ENCODE data around the gene ALKBH1.
"Not testable (repeated sequence)": the region's sequence is repeated elsewhere in the genome, so short reads cannot be mapped to it uniquely, and the experiment has no call there.

The ALKBH1 gene

DNA sequence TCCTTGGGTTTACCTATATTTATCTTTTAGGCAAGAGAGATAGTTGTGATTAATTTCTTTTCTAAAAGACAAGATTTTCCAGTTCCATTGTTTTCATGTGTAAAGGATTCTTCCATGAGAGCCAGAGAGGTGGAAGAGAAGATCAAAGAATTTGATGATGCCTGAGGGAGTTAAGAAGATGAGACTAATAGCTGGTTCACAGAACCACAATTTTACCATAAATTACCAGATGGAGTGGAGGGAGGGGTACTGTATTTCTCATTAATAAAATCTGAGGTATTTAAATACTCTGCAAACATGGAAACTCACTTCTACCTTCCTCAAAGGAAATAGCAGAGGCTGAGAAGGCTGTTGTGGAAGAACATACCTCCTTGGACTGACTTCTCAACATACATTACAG is 34.6 kb downstream of the ALKBH1 start:
- DNase-seq (ENCODE audit: low read depth): no peak

DNA sequence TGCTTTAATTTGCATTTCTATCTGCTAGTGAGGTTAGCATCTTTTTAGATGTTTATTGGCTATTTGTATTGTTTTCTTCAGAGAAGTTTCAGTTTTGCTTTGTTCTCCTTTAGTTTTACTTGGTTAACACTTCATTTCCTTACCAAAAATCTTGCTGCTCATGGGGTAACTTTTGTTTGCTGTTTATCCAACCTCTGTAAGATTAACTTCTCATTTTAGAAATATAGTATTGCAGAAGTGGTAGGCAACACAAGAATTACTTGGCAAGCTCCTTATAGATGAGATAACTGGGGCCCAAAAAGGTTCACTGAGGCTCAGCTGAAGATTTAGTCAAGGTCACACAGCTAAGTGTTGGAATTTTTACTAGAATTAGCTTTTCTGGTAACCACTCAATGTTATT is 40.5 kb downstream of the ALKBH1 start:
- no peak for DNase-seq (ENCODE audit: low read depth)

DNA sequence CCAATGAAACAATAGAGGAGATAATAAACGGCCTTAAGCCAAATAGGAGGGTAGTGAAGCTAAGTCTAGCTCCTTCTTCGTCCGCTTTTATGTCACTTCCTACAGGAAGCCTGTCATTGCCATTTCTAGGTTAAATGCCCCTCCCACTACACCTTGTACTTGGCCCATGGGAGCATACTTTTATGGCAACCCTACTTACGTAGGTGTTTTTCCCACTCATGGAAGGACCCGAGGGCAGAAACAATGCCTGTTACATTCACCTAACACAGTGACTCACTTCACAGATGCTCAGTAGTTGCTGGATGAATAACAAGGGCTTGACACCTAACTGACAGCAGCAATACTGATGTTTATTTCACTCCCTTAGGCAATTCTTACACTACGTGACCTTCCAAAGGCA is 44.5 kb downstream of the ALKBH1 start:
- DNase-seq (ENCODE audit: low read depth): no peak

DNA sequence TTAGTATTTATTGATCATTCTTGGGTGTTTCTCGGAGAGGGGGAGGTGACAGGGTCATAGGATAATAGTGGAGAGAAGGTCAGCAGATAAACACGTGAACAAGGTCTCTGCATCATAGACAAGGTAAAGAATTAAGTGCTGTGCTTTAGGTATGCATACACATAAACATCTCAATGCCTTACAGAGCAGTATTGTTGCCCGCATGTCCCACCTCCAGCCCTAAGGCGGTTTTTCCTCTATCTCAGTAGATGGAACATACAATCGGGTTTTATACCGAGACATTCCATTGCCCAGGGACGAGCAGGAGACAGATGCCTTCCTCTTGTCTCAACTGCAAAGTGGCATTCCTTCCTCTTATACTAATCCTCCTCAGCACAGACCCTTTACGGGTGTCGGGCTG is 46.3 kb downstream of the ALKBH1 start:
- not testable (repeated sequence) for DNase-seq (ENCODE audit: low read depth)

DNA sequence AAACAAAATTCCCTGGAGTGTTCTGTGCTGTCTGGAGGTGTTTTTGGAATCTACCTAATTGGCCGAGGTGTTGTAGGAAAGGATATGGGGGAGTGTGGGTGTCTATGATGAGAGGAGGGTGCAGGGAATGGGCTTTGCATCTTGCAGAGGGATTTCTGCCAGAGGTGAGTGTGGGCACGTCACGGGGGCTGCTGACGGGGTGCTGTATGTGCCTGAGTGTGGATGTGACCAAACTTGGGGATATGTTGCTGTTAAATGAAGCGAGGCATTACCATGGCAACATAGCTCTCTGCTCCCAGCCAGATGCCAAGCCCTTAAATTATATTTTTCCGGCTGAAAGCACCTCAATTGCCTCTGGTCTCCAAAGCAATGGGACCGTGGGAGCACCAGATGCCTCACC is 47.1 kb downstream of the ALKBH1 start:
- DNase-seq (ENCODE audit: low read depth): no peak

DNA sequence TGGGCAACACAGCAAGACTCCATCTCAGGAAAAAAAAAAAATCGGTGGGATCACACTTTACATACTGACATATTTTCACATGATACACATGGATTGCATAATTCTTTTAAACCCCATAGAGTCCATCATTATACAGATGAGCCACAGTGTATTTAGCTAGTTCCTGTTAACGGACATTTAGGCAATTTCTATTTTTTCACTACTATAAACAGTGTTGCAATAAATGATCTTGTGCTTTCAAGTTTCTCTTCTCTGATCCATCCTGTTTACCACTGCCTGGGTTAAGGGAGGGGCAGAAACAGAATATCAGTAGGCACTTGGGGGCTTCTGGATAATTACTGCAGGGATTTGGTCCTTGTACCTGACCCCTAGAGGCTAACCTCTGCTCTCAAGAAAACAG is 48.0 kb downstream of the ALKBH1 start:
- no peak for DNase-seq (ENCODE audit: low read depth)

DNA sequence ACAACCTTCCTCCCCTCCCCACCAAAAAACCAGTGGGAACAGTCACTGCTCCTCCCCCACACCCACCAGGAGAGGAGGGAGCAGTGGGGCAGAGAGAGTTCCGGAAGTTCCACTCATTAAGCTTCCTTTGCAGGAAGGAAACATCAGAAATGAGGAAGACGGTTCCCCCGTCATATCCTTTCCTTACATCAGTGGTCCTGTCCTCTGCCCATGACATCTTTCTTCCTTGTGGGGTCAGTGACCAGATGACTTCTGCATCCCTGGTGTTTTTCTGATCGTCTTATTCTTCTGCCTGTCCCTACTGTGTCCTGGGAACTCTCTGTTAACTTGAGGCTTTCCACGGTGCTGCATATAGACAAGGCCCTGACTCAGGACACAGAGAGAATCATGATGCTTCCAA is 50.5 kb downstream of the ALKBH1 start:
- no peak for DNase-seq (ENCODE audit: low read depth)

DNA sequence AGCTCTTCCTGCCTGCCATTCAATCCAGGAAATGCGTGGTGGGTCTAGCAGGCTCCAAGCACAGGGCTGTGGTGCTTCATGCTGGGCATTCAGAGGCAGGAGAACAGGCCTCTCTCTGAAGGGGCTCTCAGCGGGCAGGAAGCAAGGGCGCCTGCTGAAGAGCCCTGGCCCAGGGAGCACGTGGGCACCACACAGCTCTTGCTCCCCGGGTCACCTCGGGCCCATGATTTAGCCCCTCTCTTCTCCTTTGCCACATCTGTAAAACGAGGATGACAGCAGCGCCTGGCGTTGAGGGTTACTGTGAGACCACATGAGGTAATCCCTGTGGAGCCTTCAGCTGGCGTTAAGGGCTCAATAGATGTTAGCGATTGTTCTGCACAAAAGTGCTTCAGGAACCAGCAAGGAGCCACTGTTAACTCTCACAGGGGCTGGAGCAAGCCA is 53.8 kb downstream of the ALKBH1 start:
- no peak for DNase-seq (ENCODE audit: low read depth)

DNA sequence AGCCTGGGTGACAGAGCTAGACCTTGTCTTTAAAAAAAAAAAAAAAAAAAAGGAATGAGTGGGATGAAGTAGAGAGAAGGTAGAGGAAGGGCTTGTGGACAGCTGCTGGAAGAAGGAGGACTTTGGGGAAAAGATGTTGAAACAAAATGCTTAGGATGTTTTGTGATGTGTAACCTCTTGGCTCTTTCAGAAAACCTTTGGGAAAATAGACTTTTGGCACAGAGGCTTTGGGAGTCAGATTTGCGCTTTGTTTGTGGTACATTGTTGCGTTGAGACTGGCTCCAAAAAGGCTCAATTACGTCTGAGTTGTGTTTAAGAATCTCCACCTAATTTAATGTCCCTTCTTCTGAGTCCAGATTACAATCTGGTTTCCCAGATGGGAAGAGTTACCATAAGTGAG is 58.5 kb downstream of the ALKBH1 start:
- no peak for DNase-seq (ENCODE audit: low read depth)

DNA sequence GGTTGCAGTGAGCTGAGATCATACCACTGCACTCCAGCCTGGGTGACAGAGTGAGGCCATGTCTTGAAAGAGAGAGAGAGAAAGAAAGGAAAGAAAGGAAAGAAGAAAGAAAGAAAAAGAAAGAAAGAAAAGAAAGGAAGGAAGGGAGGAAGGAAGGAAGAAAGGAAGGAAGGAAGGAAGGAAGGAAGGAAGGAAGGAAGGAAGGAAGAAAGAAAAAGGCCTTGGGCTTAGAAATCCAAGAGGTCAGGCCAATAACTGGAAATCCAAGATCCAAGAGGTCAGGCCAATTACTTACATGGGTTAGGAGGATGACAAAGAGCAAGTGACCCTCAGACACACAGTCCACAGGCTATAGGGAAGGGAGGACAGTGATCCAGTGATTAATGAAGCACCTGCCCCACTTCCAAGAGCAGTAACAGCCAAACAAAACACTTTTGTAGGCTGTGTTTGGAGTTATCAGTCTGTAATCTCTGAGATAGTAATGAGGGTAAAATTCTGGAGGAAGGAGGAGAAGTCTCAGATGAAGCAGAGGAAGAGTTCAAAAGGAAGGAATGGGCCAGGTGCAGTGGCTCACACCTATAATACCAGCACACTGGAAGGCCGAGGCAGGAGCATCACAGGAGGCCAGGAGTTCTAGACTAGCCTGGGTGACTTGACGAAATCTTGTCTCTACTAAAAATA is 59.2 kb downstream of the ALKBH1 start:
- no peak for DNase-seq (ENCODE audit: low read depth)

DNA sequence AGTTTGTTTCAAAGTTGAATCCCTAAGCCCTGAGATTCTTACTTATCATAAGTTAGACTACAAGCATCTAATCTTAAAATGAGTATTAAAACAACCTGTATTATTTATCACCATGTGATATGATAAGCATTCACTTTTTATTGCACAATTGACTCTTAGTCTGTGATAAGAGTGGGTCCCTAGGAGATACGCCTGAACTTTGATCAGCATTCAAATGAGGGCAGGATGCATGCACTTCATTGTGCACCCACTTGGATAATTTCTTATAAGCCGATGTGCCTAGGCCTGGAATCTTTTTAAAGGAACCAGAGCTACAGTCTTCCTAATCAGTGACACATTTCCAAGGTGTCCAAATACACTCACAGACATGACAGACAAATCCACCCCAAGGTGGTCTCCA is 60.0 kb downstream of the ALKBH1 start:
- DNase-seq (ENCODE audit: low read depth): no peak

DNA sequence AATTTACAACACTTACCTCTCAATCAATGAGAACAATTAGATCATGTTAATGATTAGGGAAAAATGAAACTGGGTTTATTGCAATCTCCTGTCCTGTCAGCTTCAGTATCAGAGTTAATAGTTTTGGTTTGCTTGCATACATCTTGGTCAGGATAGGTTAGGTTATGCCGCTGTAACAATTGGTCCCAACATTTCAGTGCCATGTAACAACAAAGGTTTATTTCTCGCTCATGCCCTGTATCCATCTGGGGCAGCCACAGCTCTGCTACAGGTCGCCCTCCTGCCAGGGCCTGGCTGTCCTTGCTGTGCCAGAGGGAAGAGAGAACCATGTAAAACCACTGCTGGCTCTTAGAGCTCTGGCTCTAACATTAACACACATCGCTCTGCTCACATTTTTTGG is 60.9 kb downstream of the ALKBH1 start:
- no peak for DNase-seq (ENCODE audit: low read depth)

DNA sequence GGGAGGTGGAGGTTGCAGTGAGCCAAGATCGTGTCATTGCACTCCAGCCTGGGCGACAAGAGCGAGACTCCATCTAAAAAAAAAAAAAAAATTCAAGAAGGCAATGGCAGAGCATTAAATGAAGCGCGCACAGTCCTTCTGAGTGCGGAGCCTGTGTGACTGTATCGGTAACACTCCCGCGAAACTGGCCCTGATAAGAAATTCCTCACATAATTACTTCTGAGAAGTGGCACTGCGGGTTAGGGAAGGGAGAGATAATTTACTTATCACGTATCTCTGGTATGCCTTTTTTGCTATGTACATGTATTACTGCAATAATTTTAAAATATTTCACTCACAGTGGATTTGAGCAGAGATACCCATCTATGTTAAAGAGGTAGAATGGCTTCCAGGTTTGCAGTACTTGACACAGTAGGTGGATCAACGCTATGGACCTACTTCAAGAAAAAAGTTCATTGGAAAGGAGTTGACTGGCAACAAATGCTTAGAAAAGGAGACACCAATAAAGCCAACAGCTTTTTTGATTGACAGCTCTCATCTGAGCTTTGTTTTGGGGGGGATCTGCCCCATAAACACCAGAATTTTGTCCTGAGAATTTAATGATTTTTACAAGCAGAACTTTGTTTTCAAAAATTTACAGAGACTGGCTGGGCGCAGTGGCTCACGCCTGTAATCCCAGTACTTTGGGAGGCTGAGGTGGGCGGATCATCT is 62.1 kb downstream of the ALKBH1 start:
- no peak for DNase-seq (ENCODE audit: low read depth)

DNA sequence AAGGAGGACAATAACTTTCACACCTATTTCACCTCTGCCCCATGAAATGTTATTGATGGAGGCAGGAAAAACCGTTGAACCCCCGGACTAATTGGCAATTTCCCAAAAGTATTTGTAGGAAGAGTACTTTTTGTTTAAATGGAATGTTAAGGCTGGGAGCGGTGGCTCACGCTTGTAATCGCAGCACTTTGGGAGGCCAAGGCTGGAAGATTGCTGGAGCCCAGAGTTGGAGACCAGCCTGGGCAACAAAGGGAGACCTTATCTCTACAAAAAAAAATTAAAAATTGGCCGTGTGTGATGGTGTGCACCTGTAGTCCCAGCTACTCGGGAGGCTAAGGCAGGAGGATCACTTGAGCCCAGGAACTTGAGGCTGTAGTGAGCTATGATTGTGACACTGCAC is 65.4 kb downstream of the ALKBH1 start:
- no peak for DNase-seq (ENCODE audit: low read depth)

DNA sequence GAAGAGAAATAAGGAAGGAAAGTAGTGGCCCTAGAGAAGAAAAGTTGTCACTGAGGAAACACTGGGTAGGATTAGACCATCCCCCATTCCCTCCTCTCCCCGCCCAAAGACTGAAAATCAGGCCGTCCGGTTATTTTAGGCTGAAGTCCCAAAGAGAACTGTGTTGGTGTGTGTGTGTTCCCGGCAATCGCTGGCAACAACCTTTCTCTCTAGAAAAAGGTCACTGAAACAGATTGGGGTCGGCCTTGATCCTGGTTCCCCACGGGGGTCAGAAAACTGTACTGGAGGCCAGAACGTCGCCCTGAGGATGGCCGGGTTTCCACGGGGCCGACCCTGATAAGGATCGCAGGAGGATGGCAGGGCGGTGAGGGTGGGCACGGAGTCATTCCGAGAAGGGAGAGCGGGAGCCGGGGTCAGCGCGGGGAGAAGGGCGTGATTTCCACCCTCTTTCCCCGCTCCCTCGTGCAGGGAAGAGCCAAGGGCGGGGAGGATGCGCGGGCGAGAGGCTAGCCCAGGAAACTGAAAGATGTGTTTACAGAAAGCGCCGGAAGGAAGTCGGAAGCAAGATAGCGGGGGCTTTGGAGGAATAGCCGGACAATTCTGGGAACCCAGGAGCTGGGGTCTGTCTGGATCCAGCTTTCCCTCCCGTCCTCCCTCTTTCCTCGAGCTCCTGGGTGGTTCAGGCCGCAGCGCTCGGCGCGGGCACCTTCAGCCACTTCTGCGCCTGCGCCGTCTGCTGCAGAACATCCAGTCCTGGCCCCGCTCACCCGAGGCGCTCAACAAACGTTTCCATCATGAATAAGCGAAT is 66.1 kb downstream of the ALKBH1 start:
- DNase-seq (ENCODE audit: low read depth): no peak

DNA sequence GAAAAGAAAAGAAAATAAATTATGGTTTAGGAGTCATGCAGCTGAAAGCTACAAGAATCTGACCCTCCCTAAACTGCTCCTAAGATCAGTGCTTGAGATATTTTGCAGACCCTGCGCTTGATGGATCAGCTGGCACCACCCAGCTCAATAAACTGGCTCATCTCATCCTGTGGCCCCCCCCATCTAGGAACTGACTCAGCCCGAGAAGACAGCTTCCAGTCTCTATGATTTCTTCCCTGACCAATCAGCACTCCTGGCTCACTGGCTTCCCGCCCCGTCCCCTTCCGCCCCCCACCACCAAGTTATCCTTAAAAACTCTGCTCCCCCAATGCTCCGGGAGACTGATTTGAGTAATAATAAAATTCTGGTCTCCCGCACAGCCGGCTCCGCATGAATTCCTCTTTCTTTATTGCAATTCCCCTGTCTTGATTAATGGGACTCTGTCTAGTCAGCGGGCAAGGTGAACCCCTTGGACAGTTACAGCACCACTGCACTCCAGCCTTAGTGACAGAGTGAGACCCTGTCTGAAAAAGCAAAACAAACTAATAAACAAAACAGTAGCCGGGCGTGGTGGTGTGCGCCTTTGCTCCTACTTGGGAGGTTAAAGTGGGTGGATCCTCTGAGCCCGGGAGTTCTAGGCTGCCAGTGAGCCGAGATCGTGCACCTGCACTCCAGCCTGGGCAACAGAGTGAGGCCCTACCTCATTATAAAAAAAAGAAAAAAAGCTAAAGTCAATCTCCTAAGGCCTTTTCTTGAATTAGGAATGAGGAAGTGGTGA is 66.9 kb downstream of the ALKBH1 start:
- no peak for DNase-seq (ENCODE audit: low read depth)

DNA sequence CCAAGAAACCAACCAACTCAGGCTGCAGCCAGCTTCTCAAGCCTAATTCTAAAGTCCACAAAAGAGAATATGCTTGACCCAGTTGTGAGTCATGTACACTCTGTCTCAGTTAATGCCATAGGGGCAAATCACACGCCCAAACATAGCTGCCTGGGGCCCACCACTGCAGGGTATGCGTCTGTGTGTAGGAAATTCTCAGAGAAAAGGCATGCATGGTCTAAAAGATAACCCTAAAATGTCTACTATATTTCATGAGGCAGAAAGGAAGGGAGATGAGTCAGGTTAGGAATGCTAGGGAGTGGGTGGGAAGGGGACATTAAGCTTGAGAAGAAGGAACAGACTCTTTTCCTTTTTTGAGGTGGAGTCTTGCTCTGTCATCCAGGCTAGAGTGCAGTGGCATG is 69.1 kb downstream of the ALKBH1 start:
- peak; percentile 92 for DNase-seq (ENCODE audit: low read depth)

DNA sequence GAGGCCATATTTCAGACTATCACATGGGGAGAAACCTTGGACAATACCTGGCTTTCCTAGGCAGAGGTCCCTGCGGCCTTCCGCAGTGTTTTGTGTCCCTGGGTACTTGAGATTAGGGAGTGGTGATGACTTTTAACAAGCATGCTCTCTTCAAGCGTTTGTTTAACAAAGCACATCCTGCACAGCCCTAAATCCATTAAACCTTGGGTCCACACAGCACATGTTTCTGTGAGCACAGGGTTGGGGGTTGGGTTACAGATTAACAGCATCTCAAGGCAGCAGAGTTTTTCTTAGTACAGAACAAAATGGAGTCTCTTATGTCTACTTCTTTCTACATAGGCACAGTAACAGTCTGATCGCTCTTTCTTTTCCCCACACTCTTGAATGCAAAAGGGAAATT is 72.0 kb downstream of the ALKBH1 start:
- DNase-seq (ENCODE audit: low read depth): not testable (repeated sequence)

DNA sequence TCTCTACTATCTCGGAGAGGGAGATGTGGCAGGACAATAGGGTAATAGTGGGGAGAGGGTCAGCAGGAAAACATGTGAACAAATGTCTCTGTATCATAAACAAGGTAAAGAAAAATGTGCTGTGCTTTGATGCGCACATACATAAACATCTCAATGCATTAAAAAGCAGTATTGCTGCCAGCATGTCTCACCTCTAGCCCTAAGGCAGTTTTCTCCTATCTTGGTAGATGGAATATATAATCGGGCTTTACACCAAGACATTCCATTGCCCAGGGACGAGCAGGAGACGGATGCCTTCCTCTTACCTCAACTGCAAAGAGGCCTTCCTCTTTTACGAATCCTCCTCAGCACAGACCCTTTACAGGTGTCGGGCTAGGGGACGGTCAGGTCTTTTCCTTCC is 72.4 kb downstream of the ALKBH1 start:
- not testable (repeated sequence) for DNase-seq (ENCODE audit: low read depth)

DNA sequence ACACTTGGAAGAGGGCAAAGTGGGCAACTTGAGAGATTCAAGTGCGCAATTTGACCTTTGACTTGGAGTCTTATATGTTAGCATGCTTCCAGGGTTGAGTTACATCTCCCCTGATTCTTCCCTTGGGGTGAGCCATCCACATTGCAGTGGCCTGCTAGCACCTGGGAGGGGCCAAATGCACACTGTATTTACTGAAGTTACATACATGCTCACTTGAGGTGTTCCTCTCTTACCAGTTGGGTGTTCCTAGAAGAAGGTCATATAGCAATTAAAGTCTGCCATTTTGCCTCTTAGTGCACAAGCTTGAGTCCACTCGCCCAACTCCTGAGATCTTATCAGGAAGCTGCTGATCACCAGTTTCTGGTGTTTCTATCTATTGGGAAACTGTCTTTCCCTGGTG is 77.7 kb downstream of the ALKBH1 start:
- no peak for DNase-seq (ENCODE audit: low read depth)

DNA sequence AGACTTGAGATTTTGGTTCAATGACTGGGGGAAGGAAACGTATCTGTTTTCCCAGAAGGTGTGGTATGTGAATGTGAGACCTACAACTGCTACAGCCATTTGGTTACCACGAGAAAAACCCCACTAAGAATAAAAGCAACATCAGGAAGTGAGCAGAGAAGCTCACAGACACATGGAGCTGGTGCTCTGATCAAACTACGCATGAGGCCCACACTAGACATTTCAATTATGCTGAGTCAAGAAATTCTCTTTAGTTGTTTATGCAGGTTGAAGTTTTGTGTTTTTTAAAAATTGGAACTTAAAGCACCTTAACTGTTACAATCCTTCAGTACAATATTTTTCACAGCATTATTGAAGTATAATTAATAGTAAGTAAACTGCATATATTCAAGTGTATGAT is 82.5 kb downstream of the ALKBH1 start:
- DNase-seq (ENCODE audit: low read depth): no peak

DNA sequence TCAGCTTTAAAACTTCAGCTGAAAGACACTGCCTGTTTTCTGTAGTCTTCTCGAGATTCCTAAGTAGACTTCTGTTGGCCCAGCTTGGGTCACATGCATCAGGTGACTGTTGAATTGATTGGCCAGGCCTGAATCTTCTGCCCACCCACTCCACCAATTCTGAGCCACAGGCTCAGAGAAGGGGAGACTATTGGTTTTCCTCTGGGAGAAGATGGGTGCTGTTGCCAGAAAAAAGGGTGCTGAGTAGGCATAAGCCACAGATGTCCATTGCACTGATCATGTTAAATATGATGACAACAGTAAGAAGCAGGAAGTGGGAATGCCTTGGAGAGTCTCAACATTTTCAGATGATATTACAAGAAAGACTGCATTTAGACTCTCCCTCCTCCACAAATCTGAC is 84.6 kb downstream of the ALKBH1 start:
- no peak for DNase-seq (ENCODE audit: low read depth)

All from non-pigmented ciliary epithelial cell (primary cell).